ENCODE results near the gene CENPO.
"Not testable (repeated sequence)": the region's sequence is repeated elsewhere in the genome, so short reads cannot be mapped to it uniquely, and the experiment has no call there.

Gene CENPO

GRCh38 chr2:24791452-24791851, 1.8 kb upstream of the CENPO start:
- no peak for DNase-seq

- no peak for DNase-seq
These were observed 717 bp upstream of the CENPO start for GRCh38 chr2:24792542-24792873.

GRCh38 chr2:24793761-24794435, 673 bp downstream of the CENPO start:
- DNase-seq: no peak

GRCh38 chr2:24797644-24798043, 4.4 kb downstream of the CENPO start:
- no peak for DNase-seq

GRCh38 chr2:24800487-24800886, 7.3 kb downstream of the CENPO start:
- DNase-seq: not testable (repeated sequence)

GRCh38 chr2:24805811-24806660, 12.8 kb downstream of the CENPO start:
- not testable (repeated sequence) for DNase-seq

GRCh38 chr2:24806661-24807036, 13.4 kb downstream of the CENPO start:
- DNase-seq: no peak

GRCh38 chr2:24809316-24810007, 16.2 kb downstream of the CENPO start:
- no peak for DNase-seq

- no peak for DNase-seq
These were observed 20.5 kb downstream of the CENPO start for GRCh38 chr2:24813691-24814137.

GRCh38 chr2:24814516-24814915, 21.3 kb downstream of the CENPO start:
- no peak for DNase-seq

- DNase-seq: no peak
These were observed 21.9 kb downstream of the CENPO start for GRCh38 chr2:24815171-24815570.

GRCh38 chr2:24816404-24816803, 23.2 kb downstream of the CENPO start:
- no peak for DNase-seq

GRCh38 chr2:24816884-24817283, 23.7 kb downstream of the CENPO start:
- DNase-seq: no peak

- DNase-seq: no peak
These were observed 25.5 kb downstream of the CENPO start for GRCh38 chr2:24818721-24819167.

- no peak for DNase-seq
These were observed 26.4 kb downstream of the CENPO start for GRCh38 chr2:24819442-24820174.

GRCh38 chr2:24820175-24820513, 26.9 kb downstream of the CENPO start:
- DNase-seq: no peak

GRCh38 chr2:24820598-24821432, 27.6 kb downstream of the CENPO start:
- no peak for DNase-seq

- no peak for DNase-seq
These were observed 28.2 kb downstream of the CENPO start for GRCh38 chr2:24821433-24821891.

GRCh38 chr2:24822049-24822706, 29.0 kb downstream of the CENPO start:
- no peak for DNase-seq

GRCh38 chr2:24824071-24824588, 30.9 kb downstream of the CENPO start:
- no peak for DNase-seq
